ENCODE data around the gene PKD2L1. TPM values are rescaled to one million over a fixed set of nuclear protein-coding genes. Genes with fewer than 3 reads are reported as not detected.

The PKD2L1 gene
- total and polyA plus RNA-seq, 9 of the 15 experiments (the other 6 are each of a cell fraction or from before 2014, with no cell fraction given): not detected

DNA sequence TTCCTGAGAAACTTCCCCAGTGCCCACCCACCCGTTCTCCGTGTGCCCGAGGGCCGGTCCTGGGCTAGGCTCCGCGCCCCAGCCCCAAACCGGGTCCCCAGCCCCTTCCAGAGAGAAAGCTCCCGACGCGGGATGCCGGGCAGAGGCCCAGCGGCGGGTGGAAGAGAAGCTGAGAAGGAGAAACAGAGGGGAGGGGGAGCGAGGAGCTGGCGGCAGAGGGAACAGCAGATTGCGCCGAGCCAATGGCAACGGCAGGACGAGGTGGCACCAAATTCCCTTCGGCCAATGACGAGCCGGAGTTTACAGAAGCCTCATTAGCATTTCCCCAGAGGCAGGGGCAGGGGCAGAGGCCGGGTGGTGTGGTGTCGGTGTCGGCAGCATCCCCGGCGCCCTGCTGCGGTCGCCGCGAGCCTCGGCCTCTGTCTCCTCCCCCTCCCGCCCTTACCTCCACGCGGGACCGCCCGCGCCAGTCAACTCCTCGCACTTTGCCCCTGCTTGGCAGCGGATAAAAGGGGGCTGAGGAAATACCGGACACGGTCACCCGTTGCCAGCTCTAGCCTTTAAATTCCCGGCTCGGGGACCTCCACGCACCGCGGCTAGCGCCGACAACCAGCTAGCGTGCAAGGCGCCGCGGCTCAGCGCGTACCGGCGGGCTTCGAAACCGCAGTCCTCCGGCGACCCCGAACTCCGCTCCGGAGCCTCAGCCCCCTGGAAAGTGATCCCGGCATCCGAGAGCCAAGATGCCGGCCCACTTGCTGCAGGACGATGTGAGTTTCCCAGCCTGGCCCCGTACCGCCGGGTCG, 16.9 kb upstream of the PKD2L1 start, which contains the start of gene SCD (continued):
- TF ChIP-seq ESRRA (IDR thresholded peaks at IDR 0.05; ENCODE audit: borderline replicate concordance, low read depth) (peak; percentile 51; the same call in 1 of the 2 replicates), POLR2G (IDR thresholded peaks at IDR 0.05; ENCODE audit: low read depth, low read length) (peak; percentile 82), FOXK2 (conservative IDR thresholded peaks at IDR 0.05 in 1 of 2, IDR thresholded peaks at IDR 0.05 in 1 of 2; ENCODE audit: low read depth in 2 of 2) (peak; percentile 22 to 45; a peak in 1 of 4 replicates), TAF9B (IDR thresholded peaks at IDR 0.05; ENCODE audit: partially characterized antibody) (peak; percentile 49), PHF8 (IDR thresholded peaks at IDR 0.05; ENCODE audit: borderline replicate concordance, low read length) (peak; percentile 38; the same call in 1 of the 2 replicates), SAP30 (IDR thresholded peaks at IDR 0.05; ENCODE audit: borderline replicate concordance, insufficient read depth, low read depth, low read length, poor library complexity, severe bottlenecking) (peak; percentile 63), ZNF436 (CRISPR knock-in tag; IDR thresholded peaks at IDR 0.05) (no peak), TAF1 (IDR thresholded peaks at IDR 0.05; ENCODE audit: control insufficient read depth, extremely low read depth, insufficient read depth, low read length, severe bottlenecking) (peak; percentile 61), POU5F1 (IDR thresholded peaks at IDR 0.05; ENCODE audit: borderline replicate concordance, low read depth, low read length, partially characterized antibody) (no peak), CBX2 (IDR thresholded peaks at IDR 0.05; ENCODE audit: insufficient read depth, low read length, poor library complexity, severe bottlenecking) (no peak), SREBF1 (IDR thresholded peaks at IDR 0.05; ENCODE audit: borderline replicate concordance, low read depth, low read length) (peak; percentile 93), POLR3G (IDR thresholded peaks at IDR 0.05; ENCODE audit: extremely low read depth, insufficient read length, insufficient replicate concordance) (no peak), GABPB1 (CRISPR knock-in tag; IDR thresholded peaks at IDR 0.05) (peak; percentile 16; the same call in 1 of the 2 replicates), SIN3A (IDR thresholded peaks at IDR 0.05; ENCODE audit: borderline replicate concordance in 2 of 2, control insufficient read depth in 1 of 2, low read depth in 2 of 2, low read length in 2 of 2) (peak in 1 of 2 experiments; percentile 67; a peak in 1 of 4 replicates), ZNF174 (CRISPR knock-in tag; IDR thresholded peaks at IDR 0.05) (no peak), SMARCA5 (IDR thresholded peaks at IDR 0.05) (no peak), EHMT2 (IDR thresholded peaks at IDR 0.05) (no peak), PPARD (CRISPR knock-in tag; IDR thresholded peaks at IDR 0.05) (no peak), ZBTB7A (IDR thresholded peaks at IDR 0.05; ENCODE audit: borderline replicate concordance, control insufficient read depth, low read depth, low read length) (peak; percentile 37; the same call in 1 of the 2 replicates), CHD2 (IDR thresholded peaks at IDR 0.05; ENCODE audit: low read depth, low read length) (peak; percentile 44; the same call in 1 of the 2 replicates), FOS (IDR thresholded peaks at IDR 0.05; ENCODE audit: extremely low read depth, insufficient read length) (peak; percentile 58)
- TF ChIP-seq, protein P1, sequence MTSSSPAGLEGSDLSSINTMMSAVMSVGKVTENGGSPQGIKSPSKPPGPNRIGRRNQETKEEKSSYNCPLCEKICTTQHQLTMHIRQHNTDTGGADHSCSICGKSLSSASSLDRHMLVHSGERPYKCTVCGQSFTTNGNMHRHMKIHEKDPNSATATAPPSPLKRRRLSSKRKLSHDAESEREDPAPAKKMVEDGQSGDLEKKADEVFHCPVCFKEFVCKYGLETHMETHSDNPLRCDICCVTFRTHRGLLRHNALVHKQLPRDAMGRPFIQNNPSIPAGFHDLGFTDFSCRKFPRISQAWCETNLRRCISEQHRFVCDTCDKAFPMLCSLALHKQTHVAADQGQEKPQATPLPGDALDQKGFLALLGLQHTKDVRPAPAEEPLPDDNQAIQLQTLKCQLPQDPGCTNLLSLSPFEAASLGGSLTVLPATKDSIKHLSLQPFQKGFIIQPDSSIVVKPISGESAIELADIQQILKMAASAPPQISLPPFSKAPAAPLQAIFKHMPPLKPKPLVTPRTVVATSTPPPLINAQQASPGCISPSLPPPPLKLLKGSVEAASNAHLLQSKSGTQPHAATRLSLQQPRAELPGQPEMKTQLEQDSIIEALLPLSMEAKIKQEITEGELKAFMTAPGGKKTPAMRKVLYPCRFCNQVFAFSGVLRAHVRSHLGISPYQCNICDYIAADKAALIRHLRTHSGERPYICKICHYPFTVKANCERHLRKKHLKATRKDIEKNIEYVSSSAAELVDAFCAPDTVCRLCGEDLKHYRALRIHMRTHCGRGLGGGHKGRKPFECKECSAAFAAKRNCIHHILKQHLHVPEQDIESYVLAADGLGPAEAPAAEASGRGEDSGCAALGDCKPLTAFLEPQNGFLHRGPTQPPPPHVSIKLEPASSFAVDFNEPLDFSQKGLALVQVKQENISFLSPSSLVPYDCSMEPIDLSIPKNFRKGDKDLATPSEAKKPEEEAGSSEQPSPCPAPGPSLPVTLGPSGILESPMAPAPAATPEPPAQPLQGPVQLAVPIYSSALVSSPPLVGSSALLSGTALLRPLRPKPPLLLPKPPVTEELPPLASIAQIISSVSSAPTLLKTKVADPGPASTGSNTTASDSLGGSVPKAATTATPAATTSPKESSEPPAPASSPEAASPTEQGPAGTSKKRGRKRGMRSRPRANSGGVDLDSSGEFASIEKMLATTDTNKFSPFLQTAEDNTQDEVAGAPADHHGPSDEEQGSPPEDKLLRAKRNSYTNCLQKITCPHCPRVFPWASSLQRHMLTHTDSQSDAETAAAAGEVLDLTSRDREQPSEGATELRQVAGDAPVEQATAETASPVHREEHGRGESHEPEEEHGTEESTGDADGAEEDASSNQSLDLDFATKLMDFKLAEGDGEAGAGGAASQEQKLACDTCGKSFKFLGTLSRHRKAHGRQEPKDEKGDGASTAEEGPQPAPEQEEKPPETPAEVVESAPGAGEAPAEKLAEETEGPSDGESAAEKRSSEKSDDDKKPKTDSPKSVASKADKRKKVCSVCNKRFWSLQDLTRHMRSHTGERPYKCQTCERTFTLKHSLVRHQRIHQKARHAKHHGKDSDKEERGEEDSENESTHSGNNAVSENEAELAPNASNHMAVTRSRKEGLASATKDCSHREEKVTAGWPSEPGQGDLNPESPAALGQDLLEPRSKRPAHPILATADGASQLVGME (CRISPR knock-in tag; IDR thresholded peaks at IDR 0.05): no peak
